BLaER1 (cell line): ENCODE measurements around the gene EIF2AK2.

Source experiments
- H3K27ac ChIP-seq: shearing (Covaris generic); formaldehyde crosslinking; 2 replicates; pipeline ENCODE4 v1.8.1; 2022
- H3K27me3 ChIP-seq: shearing (Covaris generic); formaldehyde crosslinking; 2 replicates; pipeline ENCODE4 v1.8.1; 2022
- H3K36me3 ChIP-seq: shearing (Covaris generic); formaldehyde crosslinking; 2 replicates; pipeline ENCODE4 v1.8.1; 2022
- H3K4me1 ChIP-seq: shearing (Covaris generic); formaldehyde crosslinking; 2 replicates; pipeline ENCODE4 v1.8.1; 2022
- H3K4me2 ChIP-seq: shearing (Covaris generic); formaldehyde crosslinking; 2 replicates; pipeline ENCODE4 v1.8.1; 2022
- H3K4me3 ChIP-seq: shearing (Covaris generic); formaldehyde crosslinking; 2 replicates; pipeline ENCODE4 v1.8.1; 2022
- H3K9ac ChIP-seq: shearing (Covaris generic); formaldehyde crosslinking; 2 replicates; pipeline ENCODE4 v1.8.1; 2022
- H3K9me3 ChIP-seq: shearing (Covaris generic); formaldehyde crosslinking; 2 replicates; pipeline ENCODE4 v1.8.1; 2022
- H4K20me1 ChIP-seq: shearing (Covaris generic); formaldehyde crosslinking; 2 replicates; pipeline ENCODE4 v1.8.1; 2022
- Cebpa-rat ChIP-seq: shearing (Covaris generic); IDR thresholded peaks from 2 replicates; pipeline ENCODE4 v1.8.1; 2022

Gene EIF2AK2

DNA sequence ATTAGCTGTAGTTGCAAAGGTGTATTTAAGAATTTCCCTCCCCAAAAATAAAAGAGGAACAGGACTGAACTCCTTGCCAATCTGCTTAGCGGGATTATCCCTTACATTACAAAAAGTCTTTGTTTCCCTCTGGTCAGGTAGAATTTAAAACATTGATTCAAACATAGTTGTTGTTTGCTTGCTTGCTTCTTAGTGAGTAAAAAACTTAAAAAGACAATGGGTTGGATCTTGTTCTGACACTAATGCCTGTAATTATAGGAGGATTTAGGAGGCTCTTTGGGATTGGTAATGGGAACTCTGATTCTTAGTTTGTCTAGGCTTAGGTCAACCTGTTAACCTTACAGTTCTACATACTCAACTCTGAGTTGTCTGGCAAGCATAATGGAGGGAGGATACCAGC lies 35.8 kb upstream of the EIF2AK2 start:
- no peaks in the 10 kb centered on the region for H3K36me3 ChIP-seq
- no peak for TF ChIP-seq Cebpa-rat
- H3K4me2 ChIP-seq: no peak overlapping the region
- H3K4me3 ChIP-seq: no peak overlapping the region
- peaks cover 9% of the 10 kb centered on the region for H3K9me3 ChIP-seq
- H4K20me1 ChIP-seq: no peaks in the 10 kb centered on the region
- no peaks in the 10 kb centered on the region for H3K27me3 ChIP-seq
- H3K9ac ChIP-seq: no peak overlapping the region
- H3K4me1 ChIP-seq: peaks cover 5% of the 10 kb centered on the region
- no peak overlapping the region for H3K27ac ChIP-seq

DNA sequence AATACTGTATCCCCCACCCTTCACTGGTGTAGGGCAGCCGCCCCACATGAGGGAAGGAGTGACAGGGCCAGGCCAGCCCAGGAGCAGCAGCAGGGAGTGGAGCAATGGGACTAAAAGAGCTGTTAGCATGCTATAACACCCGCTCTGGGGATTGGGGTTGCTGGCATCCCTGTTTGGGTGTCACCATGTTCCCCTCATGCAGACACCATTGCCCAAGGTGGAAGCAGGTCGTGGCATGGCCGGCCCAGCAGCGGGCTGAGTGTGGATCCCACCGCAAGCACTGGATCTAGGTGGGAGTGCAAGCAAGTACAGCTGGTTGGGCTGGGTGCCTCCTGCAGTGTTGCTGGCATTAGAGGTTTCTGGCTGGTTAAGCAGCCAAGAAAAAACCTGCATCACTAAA lies 35.0 kb upstream of the EIF2AK2 start:
- H3K27ac ChIP-seq: no peak overlapping the region
- H4K20me1 ChIP-seq: no peaks in the 10 kb centered on the region
- no peaks in the 10 kb centered on the region for H3K4me1 ChIP-seq

GRCh38 chr2:37191253-37191652 lies 34.5 kb upstream of the EIF2AK2 start:
- Histone ChIP-seq H3K4me2 (no peak overlapping the region), H3K9ac (no peak overlapping the region), H3K36me3 (no peaks in the 10 kb centered on the region), H3K27ac (no peak overlapping the region), H3K27me3 (no peaks in the 10 kb centered on the region), H3K9me3 (peaks cover 9% of the 10 kb centered on the region), H3K4me3 (no peak overlapping the region), H3K4me1 (no peaks in the 10 kb centered on the region), H4K20me1 (no peaks in the 10 kb centered on the region)
- no peak for TF ChIP-seq Cebpa-rat

More for the DNA sequence above, 35.0 kb upstream of the EIF2AK2 start:
- peaks cover 9% of the 10 kb centered on the region for H3K9me3 ChIP-seq
- H3K4me3 ChIP-seq: no peak overlapping the region
- no peak overlapping the region for H3K9ac ChIP-seq
- H3K4me2 ChIP-seq: no peak overlapping the region
- no peaks in the 10 kb centered on the region for H3K27me3 ChIP-seq
- no peak for TF ChIP-seq Cebpa-rat
- no peaks in the 10 kb centered on the region for H3K36me3 ChIP-seq

DNA sequence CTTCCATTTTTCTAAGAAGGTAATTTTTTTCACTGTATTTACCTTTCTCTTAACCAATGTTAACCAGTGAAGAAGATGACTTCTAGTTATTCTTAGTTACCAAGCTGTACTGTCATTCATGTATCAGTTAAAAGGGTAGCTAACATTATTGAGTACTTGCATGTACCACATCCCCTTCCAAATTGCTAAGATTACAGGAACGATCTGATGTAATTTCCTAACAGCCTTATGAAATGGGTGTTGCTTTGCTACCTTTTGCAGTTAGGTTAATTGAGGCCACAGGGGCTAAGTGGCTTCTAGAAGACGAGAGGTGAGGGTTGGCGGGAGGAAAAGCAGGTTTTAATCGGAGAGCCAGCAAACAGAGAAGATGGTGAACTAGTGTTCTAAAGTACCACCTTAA lies 33.5 kb upstream of the EIF2AK2 start:
- no peak overlapping the region for H3K4me2 ChIP-seq
- H3K4me1 ChIP-seq: no peaks in the 10 kb centered on the region
- no peak for TF ChIP-seq Cebpa-rat
- H3K27me3 ChIP-seq: no peaks in the 10 kb centered on the region
- no peaks in the 10 kb centered on the region for H4K20me1 ChIP-seq
- peaks cover under 1% of the 10 kb centered on the region; the same call in 1 of the 2 replicates for H3K9me3 ChIP-seq
- no peaks in the 10 kb centered on the region for H3K36me3 ChIP-seq
- H3K27ac ChIP-seq: no peak overlapping the region
- no peak overlapping the region for H3K9ac ChIP-seq
- H3K4me3 ChIP-seq: no peak overlapping the region

DNA sequence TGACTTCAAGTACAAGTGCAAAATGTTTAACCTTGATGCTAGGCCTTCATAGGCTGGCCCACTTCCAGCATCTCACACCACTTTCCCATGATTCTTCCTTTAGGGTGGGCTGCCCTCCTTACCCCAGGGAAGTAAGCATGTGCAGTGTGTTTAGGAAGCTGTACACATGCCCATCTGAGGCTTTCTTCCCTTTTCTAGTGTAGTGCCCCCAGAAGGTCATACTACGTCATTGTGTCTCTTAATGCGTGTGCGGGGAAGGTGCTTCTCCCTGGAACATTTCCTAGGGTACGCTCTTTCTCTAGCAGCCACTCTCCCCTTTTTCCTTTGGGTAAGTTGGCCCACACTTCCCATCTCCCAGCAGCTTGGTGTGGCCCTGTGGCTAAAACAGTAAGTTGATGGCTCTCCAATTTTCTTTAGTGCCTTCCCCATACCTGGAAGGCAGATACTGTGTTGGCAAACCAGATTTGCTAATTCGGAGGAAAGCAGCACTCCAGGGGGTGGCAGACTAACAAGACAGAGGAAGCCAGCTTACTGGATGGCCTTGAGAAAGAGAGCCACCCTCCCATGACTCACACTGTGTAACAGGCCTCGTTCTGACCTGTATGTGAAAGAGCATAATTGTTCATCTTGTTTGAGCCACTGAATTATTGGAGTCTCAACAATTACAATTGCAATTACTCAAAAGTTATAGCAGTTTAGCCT lies 32.8 kb upstream of the EIF2AK2 start:
- no peaks in the 10 kb centered on the region for H3K27me3 ChIP-seq
- no peak overlapping the region for H3K27ac ChIP-seq
- H3K9ac ChIP-seq: no peak overlapping the region
- no peaks in the 10 kb centered on the region for H4K20me1 ChIP-seq
- H3K9me3 ChIP-seq: no peaks in the 10 kb centered on the region
- no peaks in the 10 kb centered on the region for H3K36me3 ChIP-seq
- H3K4me3 ChIP-seq: no peak overlapping the region
- TF ChIP-seq Cebpa-rat: no peak
- no peak overlapping the region for H3K4me2 ChIP-seq
- no peaks in the 10 kb centered on the region for H3K4me1 ChIP-seq

- Histone ChIP-seq H3K27ac (no peak within 1 kb of the TSS), H3K4me1 (no peaks in the 10 kb centered on the region), H3K27me3 (no peaks in the 10 kb centered on the region), H4K20me1 (no peaks in the 10 kb centered on the region), H3K4me2 (no peak within 1 kb of the TSS), H3K9ac (no peak within 1 kb of the TSS), H3K36me3 (no peaks in the 10 kb centered on the region), H3K9me3 (no peaks in the 10 kb centered on the region), H3K4me3 (no peak within 1 kb of the TSS)
- TF ChIP-seq Cebpa-rat: no peak
Measured at GRCh38 chr2:37188570-37188969, 31.8 kb upstream of the EIF2AK2 start, which contains the start of gene SULT6B1. Gene SULT6B1, minus strand, starts transcription at chr2:37188670. Its CDS starts 30 bp downstream, at chr2:37188640.

DNA sequence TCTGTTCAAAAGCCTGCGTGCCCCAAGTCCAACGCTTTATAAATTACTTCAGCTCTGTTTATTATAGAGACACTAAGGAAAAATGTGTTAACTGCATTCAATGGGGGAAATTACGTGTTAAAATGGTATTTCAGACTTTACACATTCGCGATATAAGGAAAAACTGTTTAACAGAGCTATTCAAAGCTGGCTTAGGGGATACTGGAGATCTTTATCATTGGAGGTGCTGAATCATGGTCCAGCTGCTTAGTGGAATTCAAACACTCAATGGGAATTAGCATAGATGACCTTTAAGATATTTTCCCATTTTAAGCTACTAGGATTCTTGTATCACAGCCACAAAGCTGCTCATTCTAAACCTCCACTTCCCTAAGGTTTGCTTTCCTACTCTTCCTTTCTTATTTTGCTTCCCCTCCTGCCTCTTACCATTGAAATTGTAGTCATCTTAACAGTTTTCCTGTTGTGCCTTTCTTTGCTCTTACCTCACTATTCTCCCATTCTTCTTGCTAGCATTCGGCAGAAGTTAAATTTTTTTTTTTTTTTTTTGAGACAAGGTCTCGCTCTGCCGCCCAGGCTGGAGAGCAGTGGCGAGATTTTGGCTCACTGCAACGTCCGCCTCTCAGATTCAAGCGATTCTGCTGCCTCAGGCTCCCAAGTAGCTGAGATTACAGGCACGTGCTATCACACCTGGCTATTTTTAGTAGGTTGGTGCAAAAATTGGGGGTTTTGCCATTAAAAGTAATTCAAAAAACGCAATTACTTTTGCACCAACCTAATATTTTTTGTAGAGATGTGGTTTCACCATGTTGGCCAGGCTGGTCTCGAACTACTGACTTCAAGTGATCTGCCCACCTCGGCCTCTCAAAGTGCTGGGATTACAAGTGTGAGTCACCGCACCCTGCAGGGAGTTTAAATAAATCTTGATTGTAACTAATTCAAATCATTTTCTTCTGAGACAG lies 25.2 kb upstream of the EIF2AK2 start:
- H3K4me2 ChIP-seq: no peak overlapping the region
- H3K36me3 ChIP-seq: no peaks in the 10 kb centered on the region
- no peak for TF ChIP-seq Cebpa-rat
- H3K27ac ChIP-seq: no peak overlapping the region
- no peak overlapping the region for H3K4me3 ChIP-seq
- H4K20me1 ChIP-seq: no peaks in the 10 kb centered on the region
- no peaks in the 10 kb centered on the region for H3K4me1 ChIP-seq
- H3K9me3 ChIP-seq: no peaks in the 10 kb centered on the region
- H3K9ac ChIP-seq: no peak overlapping the region
- H3K27me3 ChIP-seq: no peaks in the 10 kb centered on the region

- Histone ChIP-seq H3K27me3 (no peaks in the 10 kb centered on the region), H3K9me3 (no peaks in the 10 kb centered on the region), H3K27ac (no peak overlapping the region), H3K4me2 (no peak overlapping the region), H4K20me1 (no peaks in the 10 kb centered on the region), H3K9ac (no peak overlapping the region), H3K4me3 (no peak overlapping the region), H3K36me3 (no peaks in the 10 kb centered on the region), H3K4me1 (no peaks in the 10 kb centered on the region)
- TF ChIP-seq Cebpa-rat: no peak
Measured at GRCh38 chr2:37180640-37181039, 23.9 kb upstream of the EIF2AK2 start.

GRCh38 chr2:37180006-37180639 lies 23.3 kb upstream of the EIF2AK2 start:
- TF ChIP-seq Cebpa-rat: no peak
- Histone ChIP-seq H3K4me3 (no peak overlapping the region), H3K36me3 (no peaks in the 10 kb centered on the region), H4K20me1 (no peaks in the 10 kb centered on the region), H3K27me3 (no peaks in the 10 kb centered on the region), H3K4me1 (no peaks in the 10 kb centered on the region), H3K9me3 (no peaks in the 10 kb centered on the region), H3K9ac (no peak overlapping the region), H3K27ac (no peak overlapping the region), H3K4me2 (no peak overlapping the region)

DNA sequence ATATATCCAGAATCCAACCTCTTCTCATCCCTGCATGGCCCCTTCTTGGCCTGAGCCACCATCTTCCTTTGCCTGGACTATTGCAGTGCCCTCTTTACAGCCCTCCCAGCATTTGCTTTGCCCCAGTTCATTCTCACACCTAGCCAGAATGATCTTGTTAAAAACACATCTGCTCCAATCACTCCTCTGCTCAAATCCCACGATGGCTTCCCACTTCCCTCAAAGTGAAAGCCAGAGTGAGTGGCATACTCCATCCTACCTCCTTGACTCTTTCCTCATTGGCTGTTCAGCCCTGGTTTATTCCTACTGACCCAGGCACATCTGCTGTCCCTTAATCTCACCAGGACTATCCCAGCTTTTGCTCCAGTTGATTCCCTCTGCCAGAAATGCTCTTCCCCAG lies 17.0 kb upstream of the EIF2AK2 start:
- H3K27me3 ChIP-seq: no peaks in the 10 kb centered on the region
- no peaks in the 10 kb centered on the region for H4K20me1 ChIP-seq
- no peaks in the 10 kb centered on the region for H3K4me1 ChIP-seq
- no peak overlapping the region for H3K4me2 ChIP-seq
- H3K9me3 ChIP-seq: no peaks in the 10 kb centered on the region
- no peak overlapping the region for H3K27ac ChIP-seq
- TF ChIP-seq Cebpa-rat: no peak
- no peak overlapping the region for H3K4me3 ChIP-seq
- H3K36me3 ChIP-seq: no peaks in the 10 kb centered on the region
- H3K9ac ChIP-seq: no peak overlapping the region
